NCI-H1930 (cell line): ENCODE results near the gene TMEM252.

Source experiments
- DNase-seq, 2 experiments: peaks; one replicate each; lab custom pipeline; 2025; lab: John Stamatoyannopoulos, UW

The TMEM252 gene, protein sequence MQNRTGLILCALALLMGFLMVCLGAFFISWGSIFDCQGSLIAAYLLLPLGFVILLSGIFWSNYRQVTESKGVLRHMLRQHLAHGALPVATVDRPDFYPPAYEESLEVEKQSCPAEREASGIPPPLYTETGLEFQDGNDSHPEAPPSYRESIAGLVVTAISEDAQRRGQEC

DNA sequence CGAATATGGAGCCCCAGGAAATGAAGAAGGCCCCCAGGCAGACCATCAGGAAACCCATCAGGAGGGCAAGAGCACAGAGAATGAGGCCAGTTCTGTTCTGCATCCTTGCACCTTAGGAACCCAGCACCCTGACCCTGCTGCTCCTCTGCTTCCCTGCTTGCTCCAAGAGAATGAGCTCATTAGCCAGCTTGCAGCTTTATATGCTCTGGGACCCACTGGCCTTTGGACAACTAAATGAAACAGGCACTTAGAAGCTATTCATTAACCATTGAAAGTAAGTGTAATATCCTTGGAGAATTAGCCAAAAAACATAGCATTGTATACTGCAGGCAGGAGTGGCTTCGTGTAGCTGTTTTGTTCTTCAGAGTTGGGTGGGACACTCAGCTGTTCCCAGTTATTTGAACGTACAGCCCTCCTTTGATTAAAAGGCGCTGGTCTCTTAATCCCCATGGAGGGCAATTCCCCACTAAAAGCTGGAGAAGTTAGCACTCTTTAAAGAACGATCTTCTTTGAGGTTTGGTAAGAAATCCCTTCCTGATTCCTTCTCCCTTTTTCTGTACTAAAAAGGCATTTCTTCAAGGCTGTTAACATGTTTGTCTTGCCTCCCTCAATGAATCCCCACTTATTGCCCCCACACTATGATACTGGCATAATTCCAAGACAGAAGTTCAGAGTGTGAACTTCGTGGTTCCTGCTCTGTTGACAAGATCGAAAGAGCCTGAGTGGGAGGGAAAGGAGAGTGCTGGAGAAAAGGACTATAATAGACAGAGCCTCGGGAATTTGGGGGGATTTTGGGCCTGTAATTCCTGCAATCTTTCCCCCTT is at the start of gene TMEM252:
Gene TMEM252, minus strand, starts transcription at position 172 of the 824 bp plus-strand sequence. Its CDS starts 69 bp downstream, at position 103.
- DNase-seq: no peak

DNA sequence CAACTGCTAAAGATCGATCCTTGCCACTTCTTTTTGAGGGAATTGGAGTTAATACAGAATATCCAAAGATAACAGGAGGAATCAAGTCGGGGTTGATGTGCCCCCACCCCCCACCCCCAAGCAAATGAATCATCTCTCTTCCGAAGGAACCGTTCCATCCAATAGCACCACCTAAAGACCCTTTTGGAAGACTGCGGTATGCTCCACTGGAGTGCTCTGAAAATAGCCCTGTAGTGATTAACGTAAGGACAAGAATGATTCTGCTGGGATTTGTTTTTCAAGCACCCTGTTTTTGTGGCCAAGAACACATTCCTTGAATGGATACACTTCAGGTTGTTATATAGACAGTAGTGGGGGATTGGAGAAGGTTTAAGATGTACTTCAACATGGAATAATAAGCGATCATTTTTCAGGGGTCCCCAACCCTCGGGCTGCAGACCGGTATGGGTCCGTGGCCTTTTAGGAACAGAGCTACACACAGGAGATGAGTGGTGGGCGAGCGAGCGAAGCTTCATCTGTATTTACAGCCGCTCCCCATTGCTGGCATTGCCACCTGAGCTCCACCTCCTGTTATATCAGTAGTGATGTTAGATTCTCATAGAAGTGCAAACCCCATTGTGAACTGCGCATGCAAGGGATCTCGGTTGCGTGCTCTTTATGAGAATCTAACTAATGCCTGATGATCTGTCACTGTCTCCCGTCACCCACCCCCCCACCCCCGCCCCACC is 44.5 kb upstream of the TMEM252 start:
- no peak for DNase-seq

DNA sequence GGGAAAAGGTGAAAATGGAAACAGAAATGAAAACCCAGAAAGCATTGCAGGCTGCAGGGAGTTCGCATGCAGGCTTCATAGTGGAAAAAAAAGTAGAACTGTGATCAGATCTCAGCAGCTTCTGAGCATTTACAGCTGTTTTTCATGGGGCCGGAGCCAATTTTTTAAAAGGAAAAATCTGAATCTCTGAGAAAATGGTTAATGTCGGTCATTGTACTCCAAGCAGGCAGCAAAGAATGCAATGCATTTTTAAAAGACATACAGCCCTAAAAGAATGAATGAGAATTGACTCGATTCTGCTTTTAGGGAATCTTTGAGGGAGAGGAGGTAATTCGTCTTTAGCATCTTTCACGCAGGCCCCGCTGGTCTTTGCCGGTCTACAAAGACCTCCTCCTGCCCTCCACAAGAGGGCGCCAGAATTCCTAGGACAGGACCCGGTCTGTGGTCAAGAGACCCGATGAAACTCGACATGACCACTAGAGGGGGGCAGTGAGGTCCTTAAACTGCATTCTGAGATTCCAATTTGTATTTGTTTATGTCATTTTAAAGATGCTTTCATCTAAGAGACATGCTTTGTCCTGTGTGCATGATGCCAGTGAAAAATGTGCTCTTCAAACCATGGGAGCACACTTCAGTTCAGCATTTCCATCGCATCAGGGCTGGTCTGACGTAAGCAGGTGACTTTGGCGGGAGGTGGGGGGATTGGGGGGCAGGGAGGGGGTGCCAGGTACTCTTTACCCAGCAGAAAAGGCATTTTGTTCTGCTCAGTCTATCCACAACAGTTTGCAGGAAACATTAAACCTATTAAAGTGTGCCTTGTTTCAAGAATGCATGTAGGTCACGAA is 43.7 kb upstream of the TMEM252 start:
- peak; percentile 57 to 81 for DNase-seq

DNA sequence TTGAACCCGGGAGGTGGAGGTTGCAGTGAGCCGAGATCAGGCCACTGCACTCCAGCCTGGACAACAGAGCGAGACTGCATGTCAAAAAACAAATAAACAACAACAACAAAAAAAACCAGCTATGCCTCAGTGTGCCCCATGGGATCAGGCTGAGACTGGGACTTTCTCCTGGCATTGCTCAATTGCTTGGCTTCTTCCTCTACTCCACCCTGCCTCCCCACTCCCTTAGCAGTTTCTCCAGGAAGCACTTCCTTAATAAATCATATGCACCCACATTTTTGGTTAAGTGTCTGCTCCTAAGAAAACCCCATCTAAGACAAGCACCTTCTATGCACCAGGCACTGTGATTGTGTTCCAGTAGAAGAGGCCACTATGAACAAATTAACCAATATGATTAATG is 41.0 kb upstream of the TMEM252 start:
- DNase-seq: no peak

DNA sequence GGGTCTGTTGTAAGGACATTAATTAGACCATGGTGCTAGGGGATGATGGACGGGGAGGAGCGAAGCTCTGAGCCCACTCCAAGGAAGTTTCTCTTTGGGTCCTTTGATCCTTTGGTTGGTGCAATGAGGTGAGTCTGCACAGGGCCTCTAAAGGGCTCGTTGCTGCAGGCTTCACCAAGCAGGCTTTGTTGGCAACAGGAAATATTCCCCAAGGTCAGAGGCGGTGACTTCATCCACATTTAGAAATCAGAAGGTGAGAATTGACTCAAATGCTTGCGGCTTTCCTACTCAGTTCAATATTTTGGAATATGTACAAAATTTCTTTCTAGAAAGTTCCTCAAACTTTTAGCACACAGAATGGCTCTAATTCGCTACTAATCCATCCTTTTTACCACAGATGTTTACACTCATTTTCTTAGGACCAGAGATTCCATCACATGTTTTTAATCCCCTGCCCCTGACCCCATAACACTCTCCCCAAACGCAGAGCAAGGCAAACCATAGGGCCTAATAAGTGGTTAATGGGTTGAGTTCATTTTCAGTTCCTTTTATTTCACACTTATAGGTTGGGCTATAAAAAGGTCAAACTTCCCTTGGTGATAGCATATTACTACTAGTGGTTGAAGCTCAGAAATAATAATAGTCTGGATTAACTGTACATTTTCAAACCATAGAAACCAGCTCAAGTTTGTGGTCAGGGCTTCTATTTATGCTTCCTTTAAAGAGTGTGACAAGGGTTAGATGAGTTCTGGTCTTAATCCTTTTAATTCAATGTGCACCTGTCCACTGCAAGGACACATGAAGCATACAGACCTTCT is 37.3 kb upstream of the TMEM252 start:
- no peak for DNase-seq

DNA sequence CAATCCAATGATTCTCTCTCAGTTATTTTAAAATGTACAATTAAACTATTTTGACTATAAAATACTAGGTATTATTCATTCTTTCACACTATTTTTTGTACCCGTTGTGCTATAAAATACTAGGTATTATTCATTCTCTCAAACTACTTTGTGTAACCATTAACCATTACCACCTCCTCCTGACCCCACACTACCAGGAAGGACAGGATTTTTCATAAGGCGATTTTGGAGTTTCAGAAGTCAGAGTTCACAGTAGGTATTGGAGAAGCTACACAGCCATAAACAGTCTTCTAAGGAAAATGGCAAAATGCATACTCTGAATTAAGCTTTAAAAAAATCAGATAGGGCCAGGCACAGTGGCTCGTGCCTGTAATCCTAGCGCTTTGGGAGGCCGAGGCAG is 35.1 kb upstream of the TMEM252 start:
- DNase-seq: no peak

DNA sequence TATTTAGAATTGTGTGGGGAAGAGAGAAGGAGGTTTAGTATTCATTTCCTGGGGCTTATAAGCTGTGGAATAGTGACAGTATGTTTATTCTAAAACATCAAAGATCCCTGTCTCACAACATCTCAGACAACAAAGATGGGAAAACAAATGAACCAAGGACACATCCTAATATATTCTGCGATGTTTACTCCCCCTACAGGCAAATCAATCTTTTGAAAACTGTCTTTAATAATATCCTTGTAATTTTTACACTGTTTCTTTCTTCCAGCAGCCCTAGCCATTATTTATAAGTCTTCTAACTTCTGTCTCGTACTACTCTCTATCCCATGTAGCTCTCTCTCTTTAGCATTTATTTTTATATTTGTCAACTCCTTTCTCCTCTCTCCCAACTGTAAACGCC is 33.5 kb upstream of the TMEM252 start:
- no peak for DNase-seq

DNA sequence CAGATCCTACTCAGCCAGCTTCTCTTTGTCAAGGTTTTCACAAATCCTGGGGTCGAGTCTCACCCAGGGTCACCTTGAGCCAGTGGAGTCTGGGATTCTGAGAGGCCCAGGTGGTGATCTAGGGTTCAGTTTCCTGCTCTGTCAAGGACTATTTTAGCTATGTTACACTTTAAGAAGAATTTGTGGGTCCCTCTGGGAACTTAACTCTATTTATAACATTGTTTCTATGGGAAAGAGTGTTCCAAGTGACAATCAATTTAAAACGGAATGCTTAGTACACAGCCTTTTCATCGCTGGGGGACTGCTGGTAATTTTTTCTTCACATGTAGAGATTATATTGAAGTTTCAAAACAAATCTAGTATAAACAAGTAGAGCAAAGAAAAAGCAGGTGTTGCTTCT is 26.9 kb upstream of the TMEM252 start:
- no peak for DNase-seq

DNA sequence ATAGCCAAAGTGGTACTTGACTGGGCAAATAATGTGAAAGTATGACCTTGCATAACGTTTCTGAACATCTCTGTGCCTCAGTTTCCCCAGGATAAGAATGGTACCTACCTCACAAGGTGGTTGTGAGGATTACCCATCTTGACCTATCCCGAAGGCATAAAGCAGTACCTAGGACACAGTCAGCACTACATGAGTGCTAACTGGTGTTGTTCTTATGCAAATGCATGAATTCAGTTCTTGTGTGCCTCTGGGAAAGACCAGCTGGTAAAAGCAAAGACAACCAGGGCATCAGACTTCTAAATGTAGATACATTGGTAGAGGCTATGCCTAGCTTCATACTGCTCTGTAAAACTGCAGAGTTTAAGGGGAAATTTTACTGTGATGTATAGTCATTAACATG is 21.8 kb upstream of the TMEM252 start:
- no peak for DNase-seq

DNA sequence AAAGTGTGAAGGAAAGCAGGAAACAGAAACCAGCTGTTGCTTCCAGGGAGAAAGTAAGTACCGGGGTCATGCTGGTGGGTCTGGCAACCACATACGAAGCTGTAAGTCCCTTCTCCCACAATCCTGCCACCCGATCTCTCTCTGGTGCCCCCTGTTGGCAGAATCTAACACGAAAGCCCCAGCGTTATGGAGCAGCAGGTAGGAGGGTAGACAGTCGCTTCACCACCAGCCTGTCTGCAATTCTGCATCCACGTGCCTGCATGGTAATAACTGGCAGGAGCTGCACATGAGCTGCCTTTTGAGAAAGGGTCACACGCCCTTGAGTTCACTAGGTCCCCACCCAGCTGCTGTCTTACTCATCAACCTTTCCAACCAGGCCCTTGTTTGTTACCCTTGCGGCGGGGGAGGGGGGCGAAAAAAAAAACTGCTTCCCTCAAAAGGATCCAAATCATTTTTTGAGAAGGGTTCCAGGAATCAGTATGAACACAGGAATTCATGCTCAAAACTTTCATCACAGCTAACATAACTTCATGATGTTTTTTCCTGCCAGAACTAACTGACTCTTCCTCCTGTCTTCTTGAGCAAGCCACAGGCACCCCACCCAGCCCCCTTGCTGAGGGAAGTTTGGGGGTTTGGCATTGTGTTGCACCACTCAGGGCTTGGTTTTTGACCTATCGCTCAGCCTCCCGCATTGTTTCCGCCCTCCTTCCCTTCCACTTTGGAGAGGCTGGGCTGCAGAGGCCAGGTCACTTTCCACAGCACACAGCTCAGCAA is 19.6 kb upstream of the TMEM252 start:
- peak in 1 of 2 experiments; percentile 58 for DNase-seq

DNA sequence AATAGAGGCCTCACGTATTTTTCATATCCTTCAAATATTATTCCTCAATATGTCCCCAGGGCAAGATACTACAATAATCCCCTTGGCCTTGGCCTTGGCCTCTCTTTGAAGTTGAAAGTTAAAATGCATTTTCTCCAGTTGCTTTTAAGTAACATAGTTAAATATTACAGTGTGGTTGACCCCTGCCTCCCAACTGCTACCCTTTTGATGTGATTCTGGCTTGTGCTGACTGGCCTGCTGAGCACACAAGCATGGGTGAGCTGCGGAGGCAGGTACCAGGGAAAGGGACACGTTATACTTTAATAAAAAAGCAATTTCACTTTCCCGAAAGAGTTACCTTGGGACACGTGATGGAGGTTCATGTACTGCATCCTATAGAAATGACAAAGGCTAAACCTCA is 17.9 kb upstream of the TMEM252 start:
- DNase-seq: no peak

DNA sequence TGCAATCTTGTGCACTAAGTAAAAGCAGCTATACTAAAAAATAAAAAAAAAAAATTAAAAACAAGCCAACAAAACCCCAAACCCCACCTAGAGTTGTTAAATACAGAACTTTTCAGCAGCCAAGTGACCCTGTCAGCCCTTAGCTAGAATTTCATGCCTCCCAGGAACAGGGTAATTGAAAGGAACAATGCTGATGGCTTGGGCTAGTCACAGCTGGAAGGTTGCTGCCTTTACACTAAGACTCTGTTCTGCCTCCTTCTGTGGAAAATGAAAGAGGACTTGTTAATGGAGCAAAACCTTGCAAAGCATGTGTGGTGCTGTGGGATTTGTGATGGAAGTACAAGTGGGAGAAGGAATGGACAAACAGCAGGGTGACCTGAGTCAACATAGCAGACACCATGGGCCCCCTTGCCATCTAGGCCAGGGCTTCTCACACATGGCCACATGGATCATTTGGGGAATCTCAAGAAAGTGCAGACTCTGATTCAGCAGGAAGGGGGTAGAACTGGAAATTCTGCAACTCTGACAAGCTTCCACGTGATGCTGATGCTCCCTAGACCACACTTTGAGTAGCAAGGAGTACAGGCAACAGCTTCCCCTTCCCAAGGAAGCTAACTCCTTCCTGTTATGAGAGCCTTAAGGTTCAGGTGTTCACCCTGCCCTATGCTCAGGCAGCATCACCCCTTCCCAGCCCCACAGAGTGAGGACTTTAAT is 14.9 kb upstream of the TMEM252 start:
- no peak for DNase-seq

DNA sequence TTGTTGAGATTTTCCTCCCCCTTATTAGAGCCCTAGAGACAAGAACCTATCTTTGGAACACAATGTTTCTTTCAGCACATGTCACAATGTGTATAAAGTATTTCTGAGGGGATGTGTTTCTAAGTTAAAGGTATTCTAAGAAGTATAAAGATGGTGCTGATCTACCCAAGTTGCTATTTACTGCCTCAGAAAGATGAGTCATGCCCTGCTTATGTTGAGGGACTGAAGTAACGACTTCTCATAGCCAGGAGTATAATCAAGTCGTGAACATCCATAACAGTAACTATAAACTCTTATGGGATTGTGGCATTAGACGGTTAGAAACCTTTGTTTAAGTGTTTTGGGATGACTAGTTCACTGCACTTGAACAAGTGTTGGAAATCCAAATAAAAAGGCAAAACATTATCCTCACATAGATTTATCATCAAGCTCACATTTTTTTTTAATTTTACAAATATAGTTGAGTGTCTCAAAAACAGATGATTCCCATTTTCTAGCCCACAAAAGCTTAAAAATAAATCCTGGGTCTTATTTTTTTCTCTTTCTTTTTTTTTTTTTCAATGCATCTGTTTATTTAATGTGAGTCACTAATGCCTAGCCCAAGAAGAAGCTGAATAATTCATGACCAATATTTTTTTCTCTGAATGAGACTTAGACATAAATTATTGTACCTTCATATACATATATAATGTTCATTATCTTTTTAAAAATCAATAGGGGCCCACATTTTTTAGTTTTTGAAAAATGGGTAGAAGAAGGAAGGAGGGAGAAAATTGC is 12.2 kb upstream of the TMEM252 start:
- DNase-seq: no peak

DNA sequence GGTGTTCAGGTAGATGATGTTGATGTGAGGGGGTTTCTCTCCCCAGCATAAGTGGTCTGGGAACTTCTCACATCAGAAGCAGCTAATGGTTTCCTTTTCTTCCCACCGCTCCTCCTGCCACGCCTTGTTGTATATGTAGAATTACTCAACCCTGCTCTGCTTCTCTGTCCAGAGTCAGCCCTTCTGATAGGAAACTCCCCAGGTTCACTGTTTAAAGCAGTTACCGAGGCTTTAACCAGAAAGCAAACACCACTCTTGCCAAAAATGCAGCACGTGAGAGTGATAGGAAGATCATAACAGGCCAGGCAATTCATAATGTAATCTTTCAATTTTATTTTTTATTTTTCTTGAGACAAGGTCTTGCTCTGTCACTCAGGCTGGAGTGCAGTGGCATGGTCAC is 10.5 kb upstream of the TMEM252 start:
- DNase-seq: no peak

DNA sequence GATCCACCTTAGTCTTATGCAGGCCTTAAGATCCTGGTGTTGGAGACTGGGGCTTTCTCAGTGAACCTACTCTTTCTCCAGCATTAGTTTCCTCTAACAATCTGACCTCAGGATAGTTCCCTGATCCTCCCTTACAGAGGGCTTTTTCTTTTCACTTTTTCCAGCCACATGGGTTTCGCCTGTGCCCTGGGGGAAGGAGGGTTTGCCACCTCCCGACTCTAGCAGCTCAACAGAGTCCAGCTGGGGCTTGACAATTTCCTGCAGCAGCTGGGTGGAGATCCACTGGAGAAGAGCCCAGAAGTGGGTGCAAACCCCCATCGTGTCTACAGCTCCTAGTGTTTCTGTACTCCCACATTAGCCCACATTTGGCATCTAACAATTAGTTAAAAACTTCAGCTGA is 7.6 kb upstream of the TMEM252 start:
- DNase-seq: no peak

DNA sequence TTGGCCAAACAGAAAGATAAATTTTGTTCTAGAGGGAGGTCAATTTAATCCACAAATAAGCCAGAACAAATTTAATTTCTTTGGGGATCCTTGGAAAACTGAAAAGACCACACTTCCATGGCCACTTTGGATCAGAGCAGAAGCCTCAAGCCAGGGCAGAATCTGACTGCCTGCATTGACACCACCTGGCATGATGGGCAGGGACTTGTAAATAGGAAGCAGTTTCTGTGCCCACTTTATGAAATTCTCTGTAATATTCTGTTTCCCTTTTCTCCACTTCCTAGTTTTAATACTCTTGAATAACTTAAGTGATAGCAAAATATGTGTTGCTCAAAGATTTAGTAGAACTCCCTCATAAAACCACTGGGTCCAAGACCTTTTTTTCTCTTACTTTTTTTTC is 6.7 kb upstream of the TMEM252 start:
- no peak for DNase-seq

DNA sequence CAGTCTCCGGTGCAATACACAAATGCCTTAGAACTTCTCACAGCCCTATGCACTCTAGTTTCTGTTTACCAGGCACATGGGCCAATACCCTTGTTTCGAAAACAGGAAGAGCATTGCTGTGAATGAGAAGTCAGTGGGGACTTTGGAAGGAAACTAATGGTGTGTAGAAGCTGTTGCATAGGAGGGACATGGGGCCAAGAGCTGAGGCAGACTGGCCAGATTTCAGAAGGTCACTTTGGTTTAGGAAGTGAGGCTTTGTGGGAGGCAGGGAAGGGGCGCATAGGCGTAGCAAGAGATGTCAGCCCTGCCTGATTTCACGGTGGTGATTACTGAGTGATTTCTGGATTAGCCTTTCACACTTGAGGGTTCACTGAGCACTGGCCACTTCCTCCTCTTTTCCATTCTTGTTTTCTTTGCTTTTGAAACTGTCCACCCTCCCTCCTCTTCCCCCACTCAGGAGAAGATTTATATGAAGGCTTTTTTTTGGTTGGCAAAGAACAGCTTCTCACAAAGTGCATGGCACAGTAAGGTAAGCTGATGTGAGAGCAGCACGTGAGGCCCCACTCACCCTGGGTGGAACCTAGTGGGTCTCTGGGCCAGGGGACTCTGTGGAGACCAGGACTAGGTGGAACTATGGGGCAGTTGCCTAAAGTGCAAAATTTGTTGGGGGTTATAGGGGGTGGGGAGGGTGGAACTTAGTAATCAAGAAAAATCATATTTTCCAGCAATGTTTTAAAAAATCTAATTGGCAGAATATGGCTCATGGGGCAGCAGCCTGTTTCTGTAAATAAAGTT is 6.1 kb upstream of the TMEM252 start:
- DNase-seq: no peak

DNA sequence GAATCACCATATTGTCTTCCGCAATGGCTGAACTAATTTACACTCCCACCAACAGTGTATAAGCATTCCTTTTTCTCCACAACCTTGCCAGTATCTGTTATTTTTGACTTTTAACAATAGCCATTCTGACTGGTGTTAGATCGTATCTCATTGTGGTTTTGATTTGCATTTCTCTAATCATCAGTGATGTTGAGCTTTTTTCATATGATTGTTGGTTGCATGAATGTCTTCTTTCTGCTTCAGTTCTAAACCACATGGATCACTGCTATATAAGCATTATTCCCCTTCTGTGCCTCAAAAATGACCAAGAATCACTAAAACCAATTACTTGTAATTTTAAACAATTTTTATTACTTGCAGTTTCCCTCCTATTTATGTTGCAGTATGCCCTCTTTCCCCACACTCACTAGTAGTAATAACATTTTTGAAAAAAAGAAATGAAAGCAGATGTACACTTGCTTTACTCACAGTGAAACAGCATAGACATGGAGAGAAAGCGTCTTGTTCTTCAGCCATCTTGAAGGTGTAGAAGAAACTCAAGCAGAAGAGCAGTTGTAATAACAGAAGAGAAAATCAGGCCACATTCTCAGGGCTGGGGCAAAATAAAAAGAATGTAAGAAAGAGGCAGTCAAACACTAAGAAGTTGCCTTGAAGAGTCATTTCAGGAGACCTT is 4.5 kb upstream of the TMEM252 start:
- DNase-seq: no peak
